22Rv1 (cell line): ENCODE data around the gene WDR90.

ENCODE experiments used
- CTCF ChIP-seq: fragments of 450-650 bp; IDR thresholded peaks from 2 replicates; pipeline ENCODE4 v1.5.1; 2017; ENCODE audit warnings: mild to moderate bottlenecking
- ZFX ChIP-seq: fragments of 450-650 bp; IDR thresholded peaks from 2 replicates; pipeline ENCODE4 v1.6.1; 2017; ENCODE audit warnings: antibody characterized with exemption, borderline replicate concordance

GRCh38 chr16:682493-683395, 33.6 kb downstream of the WDR90 start:
- TF ChIP-seq CTCF (no peak), ZFX (no peak)
